K562 (cell line): ENCODE data around the gene TENT5A. TPM values are rescaled to one million over a fixed set of nuclear protein-coding genes. Genes with fewer than 3 reads are reported as not detected.

Experiments used
- BMI1 ChIP-seq: fragments of 150-350 bp; IDR thresholded peaks from 2 replicates; pipeline ENCODE4 v1.6.1; 2014; ENCODE audit warnings: low read length
- EHMT2 ChIP-seq: fragments of 450-650 bp; IDR thresholded peaks from 2 replicates; pipeline ENCODE4 v1.6.1; 2018; ENCODE audit warnings: antibody characterized with exemption
- GTF2A2 ChIP-seq: IDR thresholded peaks from 2 replicates; pipeline ENCODE4 v1.6.1; 2016; ENCODE audit warnings: mild to moderate bottlenecking, missing genetic modification characterization, missing compliant biosample characterization
- HBP1 ChIP-seq: fragments of 450-650 bp; formaldehyde crosslinking; IDR thresholded peaks from 2 replicates; pipeline ENCODE4 v1.4.0; 2022; ENCODE audit warnings: missing genetic modification characterization
- KAT2B ChIP-seq: IDR thresholded peaks from one replicate; pipeline ENCODE4 v1.6.1; 2012; ENCODE audit warnings: low read depth, mild to moderate bottlenecking, control low read depth, inconsistent platforms, low read length, moderate library complexity
- MEF2A ChIP-seq: IDR thresholded peaks from 2 replicates; pipeline ENCODE4 v1.6.1; 2011; ENCODE audit warnings: low read depth, mild to moderate bottlenecking, low read length, moderate library complexity; ENCODE audit not compliant: control insufficient read depth
- MNT ChIP-seq, 2 experiments: fragments of 450-650 bp; conservative IDR thresholded peaks; 2 replicates each; pipeline ENCODE4 v1.6.1; 2017; ENCODE audit warnings: mild to moderate bottlenecking in 2 of 2, moderate library complexity in 2 of 2
- MYC ChIP-seq, 2 experiments: fragments of 250-450 bp in 1 of 2; sonication (Bioruptor Pico) in 1 of 2; IDR thresholded peaks; 2 replicates each; pipeline versions ENCODE4 v1.5.1 to v1.6.1; 2012 to 2021; ENCODE audit warnings: low read depth in 2 of 2, borderline replicate concordance in 1 of 2, improper control_type of control experiment in 1 of 2, low read length in 1 of 2, mild to moderate bottlenecking in 1 of 2, moderate library complexity in 1 of 2
- RB1 ChIP-seq: fragments of 450-650 bp; IDR thresholded peaks from 2 replicates; pipeline ENCODE4 v1.6.1; 2017; ENCODE audit warnings: low read depth, mild to moderate bottlenecking
- RBM22 ChIP-seq: fragments of 200-400 bp; formaldehyde crosslinking; IDR thresholded peaks from 2 replicates; pipeline ENCODE4 v1.6.1; 2018; ENCODE audit warnings: low read length, low read depth; ENCODE audit not compliant: poor library complexity, severe bottlenecking
- RFX1 ChIP-seq: fragments of 450-650 bp; IDR thresholded peaks from 2 replicates; pipeline ENCODE4 v1.6.1; 2016; ENCODE audit warnings: mild to moderate bottlenecking, moderate library complexity
- RFX7 ChIP-seq: fragments of 250-450 bp; sonication (Bioruptor Pico); IDR thresholded peaks from 2 replicates; pipeline ENCODE4 v1.5.1; 2021; ENCODE audit warnings: mild to moderate bottlenecking
- SRSF9 ChIP-seq: fragments of 200-400 bp; formaldehyde crosslinking; IDR thresholded peaks from 2 replicates; pipeline ENCODE4 v1.6.1; 2017; ENCODE audit warnings: low read depth, low read length, borderline replicate concordance
- TCF7L2 ChIP-seq: fragments of 150-350 bp; IDR thresholded peaks from 2 replicates; pipeline ENCODE4 v1.6.1; 2016; ENCODE audit warnings: low read depth, mild to moderate bottlenecking, low read length, moderate library complexity
- ZNF124 ChIP-seq: sonication (generic); formaldehyde crosslinking; IDR thresholded peaks from 2 replicates; pipeline ENCODE4 v1.8.1; 2022; ENCODE audit warnings: missing genetic modification reagents
- ZNF224 ChIP-seq: sonication (generic); formaldehyde crosslinking; IDR thresholded peaks from 2 replicates; pipeline ENCODE4 v1.8.0; 2022; ENCODE audit warnings: mild to moderate bottlenecking, missing genetic modification reagents
- ZNF263 ChIP-seq: sonication (generic); formaldehyde crosslinking; IDR thresholded peaks from 2 replicates; pipeline ENCODE4 v1.8.0; 2022; ENCODE audit warnings: mild to moderate bottlenecking, missing genetic modification reagents, borderline replicate concordance
- polyA plus RNA-seq, 8 experiments: library from polyadenylated mRNA; depleted of rRNA in 4 of 8; stranded (reverse) in 5 of 8; unstranded in 3 of 8; fragments of >200 nt; fragmentation: Nextera tagmentation in 2 of 8; fragmentation: Illumina TruSeq in 1 of 8; extraction: Ambion mirVana in 2 of 8; extraction: Trizol in 1 of 8; gene quantifications; 2 replicates each; pipeline versions ENCODE4 v1.2.1 to v1.2.3, GENCODE V29; 2011 to 2014; ENCODE audit warnings: inconsistent platforms in 1 of 8, missing spikeins in 1 of 8
- total RNA-seq, 7 experiments: library from RNA; depleted of rRNA in 6 of 7; stranded (reverse); fragments of >200 nt in 6 of 7; fragmentation: Illumina TruSeq in 2 of 7; extraction: Trizol in 2 of 7; gene quantifications; 2 replicates each; pipeline versions ENCODE4 v1.2.1 to v1.2.3, GENCODE V29; 2011 to 2021; ENCODE audit warnings: low replicate concordance in 1 of 7
- TF ChIP-seq, protein P1 (sequence below): fragments of 250-450 bp; sonication (Bioruptor Pico); IDR thresholded peaks from 2 replicates; pipeline ENCODE4 v1.5.1; 2021; ENCODE audit warnings: mild to moderate bottlenecking
- TF ChIP-seq, protein P2 (sequence below): fragments of 250-450 bp; sonication (Bioruptor Pico); IDR thresholded peaks from 2 replicates; pipeline ENCODE4 v1.5.0; 2021

The TENT5A gene
- total and polyA plus RNA-seq, 9 of the 15 experiments (the other 6 are each of a cell fraction or from before 2014, with no cell fraction given): 0.77 to 2.3 (median 1.3) TPM

DNA sequence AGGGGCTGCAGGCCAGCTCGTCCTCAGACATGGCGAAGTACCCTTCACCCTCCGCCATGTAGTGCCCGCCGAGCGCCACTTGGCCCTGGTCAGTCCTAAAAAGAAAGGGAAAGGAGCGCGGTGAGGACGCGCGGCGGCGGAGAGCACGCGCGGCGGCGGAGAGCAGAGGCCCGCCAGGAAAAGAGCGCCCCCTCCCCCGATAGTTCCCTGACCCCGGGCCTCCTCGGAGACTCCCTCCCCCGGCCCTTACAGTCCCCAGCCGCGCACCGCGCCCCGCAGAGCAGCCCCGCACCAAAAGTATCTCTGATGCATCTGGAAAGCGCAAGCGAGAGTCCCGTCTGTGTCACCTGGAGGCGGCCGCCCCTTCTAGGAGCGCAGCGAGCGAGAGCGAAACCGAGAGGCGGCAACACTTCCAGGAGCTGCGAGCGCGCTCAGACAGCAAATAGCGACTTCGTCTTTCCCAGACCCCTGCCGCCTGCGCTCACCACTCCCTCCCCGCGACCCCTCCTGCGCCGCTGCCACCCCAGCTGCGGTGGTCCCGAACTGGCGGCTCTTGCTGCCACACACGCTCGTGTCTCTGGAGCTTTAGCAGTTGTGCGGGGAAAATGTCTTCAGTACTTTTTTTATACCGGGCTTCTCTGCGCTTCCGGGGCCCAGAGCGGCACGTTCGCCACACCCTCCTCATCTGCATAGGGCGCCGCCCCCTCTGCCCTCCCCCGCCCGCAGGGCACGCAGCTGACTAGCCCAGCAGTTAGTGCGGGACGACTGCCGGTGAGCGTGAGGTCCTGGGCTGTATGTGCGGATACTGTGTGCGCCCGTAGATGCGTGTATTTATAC is at the start of gene TENT5A (continued):
- TF ChIP-seq MNT (conservative IDR thresholded peaks at IDR 0.05): 0 out of 4 replicates have a peak, but pooled peaks of 1 of the 2 experiments have one; percentile 17
- TF ChIP-seq ZNF224: no peak
- TF ChIP-seq MYC (IDR thresholded peaks at IDR 0.05; ENCODE audit: low read depth, low read length): peak; percentile 15; the same call in 1 of the 2 replicates
- TF ChIP-seq MYC (CRISPR knock-in tag; IDR thresholded peaks at IDR 0.05; ENCODE audit: borderline replicate concordance, low read depth): no peak
- TF ChIP-seq BMI1: no peak
- TF ChIP-seq RFX7 (CRISPR knock-in tag): no peak
- peak; percentile 22; the same call in 1 of the 2 replicates for TF ChIP-seq RB1
- no peak for TF ChIP-seq ZNF124 (CRISPR knock-in tag)
- peak; percentile 68 for TF ChIP-seq RBM22
- TF ChIP-seq KAT2B: no peak
- TF ChIP-seq, protein P1, sequence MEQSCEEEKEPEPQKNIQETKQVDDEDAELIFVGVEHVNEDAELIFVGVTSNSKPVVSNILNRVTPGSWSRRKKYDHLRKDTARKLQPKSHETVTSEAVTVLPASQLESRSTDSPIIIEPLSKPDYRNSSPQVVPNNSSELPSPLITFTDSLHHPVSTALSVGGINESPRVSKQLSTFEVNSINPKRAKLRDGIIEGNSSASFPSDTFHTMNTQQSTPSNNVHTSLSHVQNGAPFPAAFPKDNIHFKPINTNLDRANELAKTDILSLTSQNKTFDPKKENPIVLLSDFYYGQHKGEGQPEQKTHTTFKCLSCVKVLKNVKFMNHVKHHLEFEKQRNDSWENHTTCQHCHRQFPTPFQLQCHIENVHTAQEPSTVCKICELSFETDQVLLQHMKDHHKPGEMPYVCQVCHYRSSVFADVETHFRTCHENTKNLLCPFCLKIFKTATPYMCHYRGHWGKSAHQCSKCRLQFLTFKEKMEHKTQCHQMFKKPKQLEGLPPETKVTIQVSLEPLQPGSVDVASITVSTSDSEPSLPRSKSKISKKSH: no peak
- TF ChIP-seq, protein P2, sequence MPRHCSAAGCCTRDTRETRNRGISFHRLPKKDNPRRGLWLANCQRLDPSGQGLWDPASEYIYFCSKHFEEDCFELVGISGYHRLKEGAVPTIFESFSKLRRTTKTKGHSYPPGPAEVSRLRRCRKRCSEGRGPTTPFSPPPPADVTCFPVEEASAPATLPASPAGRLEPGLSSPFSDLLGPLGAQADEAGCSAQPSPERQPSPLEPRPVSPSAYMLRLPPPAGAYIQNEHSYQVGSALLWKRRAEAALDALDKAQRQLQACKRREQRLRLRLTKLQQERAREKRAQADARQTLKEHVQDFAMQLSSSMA (CRISPR knock-in tag): no peak
- TF ChIP-seq MEF2A: no peak
- TF ChIP-seq TCF7L2: no peak
- no peak for TF ChIP-seq HBP1 (CRISPR knock-in tag)
- no peak for TF ChIP-seq RFX1
- TF ChIP-seq EHMT2: no peak
- no peak for TF ChIP-seq GTF2A2
- no peak for TF ChIP-seq SRSF9
- no peak for TF ChIP-seq ZNF263 (CRISPR knock-in tag)
